ENCODE measurements around the gene PCSK4.
"Not testable (repeated sequence)": the region's sequence is repeated elsewhere in the genome, so short reads cannot be mapped to it uniquely, and the experiment has no call there.

The PCSK4 gene

DNA sequence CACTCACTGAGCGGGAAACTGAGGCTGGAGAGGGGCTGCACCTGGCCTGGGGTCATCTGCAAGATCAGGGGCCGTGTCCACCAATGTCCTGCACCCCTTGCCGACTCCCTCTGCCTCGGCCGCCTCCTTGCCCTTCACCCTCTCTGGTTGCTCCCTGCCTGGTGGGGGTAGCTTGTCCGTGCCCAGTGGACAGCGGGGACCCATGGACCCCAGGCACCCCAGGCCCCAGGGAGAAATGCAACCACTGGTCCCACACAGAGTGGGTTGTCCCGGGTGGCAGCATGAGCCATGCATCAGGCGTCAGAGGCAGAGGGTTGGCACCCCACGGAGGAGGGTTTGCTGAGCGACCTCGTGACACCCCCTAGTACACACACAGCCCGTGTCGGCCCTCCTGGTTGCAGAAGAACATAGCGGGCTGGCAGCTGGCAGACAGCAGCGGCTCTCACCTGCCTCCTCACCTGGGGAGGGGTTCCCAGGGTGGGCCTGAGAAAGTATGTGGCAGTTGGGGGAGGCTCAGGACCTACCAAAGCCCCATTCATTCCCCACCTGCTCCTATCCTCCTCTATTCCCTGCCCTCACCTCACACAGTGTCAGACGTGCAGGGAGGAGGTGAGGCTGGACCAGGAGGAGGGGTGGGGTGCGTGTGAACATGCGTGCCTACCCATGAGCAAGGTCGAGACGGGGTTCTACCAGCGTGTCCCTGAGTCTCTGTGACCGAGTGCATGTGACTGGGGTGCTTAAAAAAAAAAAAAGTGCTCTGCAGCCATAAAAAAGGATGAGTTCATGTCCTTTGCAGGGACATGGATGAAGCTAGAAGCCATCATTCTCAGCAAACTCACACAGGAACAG lies 14.0 kb upstream of the PCSK4 start:
- DNase-seq = no peak

DNA sequence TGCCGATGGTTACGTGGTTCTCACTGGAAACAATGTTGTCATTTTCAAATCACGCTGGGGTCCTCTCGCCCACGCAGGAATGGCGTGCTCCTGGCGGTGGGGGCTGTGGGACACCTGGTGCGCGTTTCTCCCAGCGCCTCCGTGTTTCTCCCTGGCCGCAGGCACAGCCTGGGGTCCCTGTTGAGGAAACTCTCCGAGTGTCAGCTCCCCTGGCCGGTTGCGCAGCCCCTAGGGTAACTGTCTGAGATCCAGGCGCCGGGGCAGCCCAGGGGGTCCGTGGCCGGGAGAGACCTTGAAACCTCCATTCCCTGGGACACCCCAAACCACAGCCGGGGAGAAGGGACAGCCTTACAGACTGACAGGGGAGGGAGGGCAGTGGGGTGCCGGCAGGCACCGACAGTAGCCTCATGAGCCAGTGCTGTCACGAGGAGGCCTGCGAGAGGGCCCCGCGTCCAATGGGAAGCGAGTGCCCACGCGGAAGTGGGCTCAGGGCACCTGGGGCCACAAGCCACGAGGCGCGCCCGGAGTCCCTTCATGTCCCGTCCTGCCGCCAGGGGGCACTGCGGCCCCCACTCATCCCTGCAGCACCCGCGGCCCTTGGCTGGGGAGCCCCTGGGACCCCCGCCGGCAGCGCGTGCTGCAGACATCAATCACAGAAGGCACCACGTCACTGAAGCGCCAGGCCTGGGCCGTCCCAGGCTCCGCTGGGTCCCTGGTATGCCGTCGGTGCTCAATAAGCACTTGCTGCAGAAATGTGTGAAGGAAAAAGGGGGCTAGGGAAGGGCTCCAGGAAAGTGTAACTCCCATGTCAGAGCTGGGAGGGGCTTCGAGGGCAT lies 13.2 kb upstream of the PCSK4 start:
- peak; percentile 78 to 82 for DNase-seq

DNA sequence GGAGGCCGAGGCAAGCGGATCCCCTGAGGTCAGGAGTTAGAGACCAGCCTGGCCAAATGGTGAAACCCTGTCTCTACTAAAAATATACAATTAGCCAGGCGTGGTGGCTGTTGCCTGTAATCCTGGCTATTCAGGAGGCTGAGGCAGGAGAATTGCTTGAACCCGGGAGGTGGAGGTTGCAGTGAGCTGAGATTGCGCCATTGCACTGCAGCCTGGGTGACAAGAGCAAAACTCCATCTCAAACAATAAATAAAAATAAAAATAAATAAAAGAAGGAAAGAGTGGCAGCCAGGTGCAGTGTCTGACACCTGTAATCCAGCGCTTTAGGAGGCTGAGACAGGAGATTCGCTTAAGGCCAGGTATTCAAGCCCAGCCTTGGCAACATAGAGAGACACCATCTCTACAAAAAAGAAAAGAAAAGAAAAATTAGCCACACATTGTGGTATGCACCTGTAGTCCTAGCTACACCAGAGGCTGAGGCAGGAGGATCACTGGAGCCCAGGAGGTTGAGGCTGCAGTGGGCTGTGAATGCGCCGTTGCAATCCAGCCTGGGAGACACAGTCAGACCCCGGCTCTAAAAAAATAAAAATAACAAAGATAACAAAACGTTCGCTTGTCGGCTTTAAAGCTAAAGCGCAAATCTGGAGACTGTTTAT lies 12.4 kb upstream of the PCSK4 start:
- DNase-seq = no peak

DNA sequence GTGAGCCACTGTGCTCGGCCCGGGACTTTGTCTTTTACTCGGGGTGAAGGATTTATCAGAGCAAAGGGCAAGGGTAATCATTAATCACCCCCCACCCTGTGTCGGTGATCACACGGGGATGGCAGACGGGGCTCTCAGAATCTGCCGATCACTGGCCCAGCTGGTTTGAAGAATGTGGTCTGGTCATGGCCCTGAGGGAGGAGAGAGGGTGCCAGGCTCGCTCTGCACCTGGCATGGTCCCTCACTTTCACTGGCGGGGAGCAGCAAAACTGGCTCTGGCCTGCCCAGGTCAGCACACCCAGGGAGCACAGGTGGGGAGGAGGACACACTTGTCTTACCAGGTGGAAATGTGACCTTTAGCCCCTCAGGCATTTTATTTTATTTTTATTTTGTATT lies 11.0 kb upstream of the PCSK4 start:
- no peak for DNase-seq

DNA sequence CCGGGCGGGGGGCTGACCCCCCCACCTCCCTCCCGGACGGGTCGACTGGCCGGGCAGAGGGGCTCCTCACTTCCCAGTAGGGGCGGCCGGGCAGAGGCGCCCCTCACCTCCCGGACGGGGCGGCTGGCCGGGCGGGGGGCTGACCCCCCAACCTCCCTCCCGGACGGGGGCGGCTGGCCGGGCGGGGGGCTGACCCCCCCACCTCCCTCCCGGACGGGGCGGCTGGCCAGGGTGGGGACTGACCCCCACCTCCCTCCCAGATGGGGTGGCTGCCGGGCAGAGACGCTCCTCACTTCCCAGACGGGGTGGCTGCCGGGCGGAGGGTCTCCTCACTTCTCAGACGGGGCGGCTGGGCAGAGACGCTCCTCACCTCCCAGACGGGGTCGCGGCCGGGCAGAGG lies 9.1 kb upstream of the PCSK4 start:
- not testable (repeated sequence) for DNase-seq

DNA sequence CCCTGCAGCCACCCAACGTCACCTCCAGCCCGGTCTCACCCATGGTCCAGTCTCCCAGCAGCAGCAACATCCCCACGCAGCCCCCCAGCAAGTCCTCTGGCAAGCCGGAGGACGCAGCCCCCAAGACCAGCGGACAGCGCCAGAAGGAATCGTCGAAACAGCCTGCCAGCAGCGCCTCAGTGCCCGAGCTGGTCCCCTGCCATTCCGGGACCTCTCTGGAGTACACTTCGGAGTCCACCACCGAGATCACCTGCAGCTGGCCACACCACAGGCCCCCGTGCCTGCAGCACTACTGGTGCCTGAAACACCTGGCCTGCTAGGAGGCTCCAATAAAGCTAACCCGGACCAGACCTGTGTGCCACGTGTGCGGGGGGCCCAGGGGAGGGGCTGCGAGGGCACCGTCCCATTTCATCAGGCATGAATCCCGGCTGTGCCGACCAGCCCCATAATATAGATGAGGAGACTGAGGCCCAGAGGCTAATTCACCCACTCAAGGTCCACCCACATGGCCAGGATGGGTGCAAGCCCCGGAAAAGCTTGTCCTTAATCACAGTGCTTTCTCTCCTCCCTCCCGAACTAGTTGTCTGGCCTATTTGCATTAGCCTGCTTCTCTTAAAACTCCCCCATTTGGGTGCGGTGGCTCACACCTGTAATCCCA lies 7.6 kb upstream of the PCSK4 start:
- no peak for DNase-seq

DNA sequence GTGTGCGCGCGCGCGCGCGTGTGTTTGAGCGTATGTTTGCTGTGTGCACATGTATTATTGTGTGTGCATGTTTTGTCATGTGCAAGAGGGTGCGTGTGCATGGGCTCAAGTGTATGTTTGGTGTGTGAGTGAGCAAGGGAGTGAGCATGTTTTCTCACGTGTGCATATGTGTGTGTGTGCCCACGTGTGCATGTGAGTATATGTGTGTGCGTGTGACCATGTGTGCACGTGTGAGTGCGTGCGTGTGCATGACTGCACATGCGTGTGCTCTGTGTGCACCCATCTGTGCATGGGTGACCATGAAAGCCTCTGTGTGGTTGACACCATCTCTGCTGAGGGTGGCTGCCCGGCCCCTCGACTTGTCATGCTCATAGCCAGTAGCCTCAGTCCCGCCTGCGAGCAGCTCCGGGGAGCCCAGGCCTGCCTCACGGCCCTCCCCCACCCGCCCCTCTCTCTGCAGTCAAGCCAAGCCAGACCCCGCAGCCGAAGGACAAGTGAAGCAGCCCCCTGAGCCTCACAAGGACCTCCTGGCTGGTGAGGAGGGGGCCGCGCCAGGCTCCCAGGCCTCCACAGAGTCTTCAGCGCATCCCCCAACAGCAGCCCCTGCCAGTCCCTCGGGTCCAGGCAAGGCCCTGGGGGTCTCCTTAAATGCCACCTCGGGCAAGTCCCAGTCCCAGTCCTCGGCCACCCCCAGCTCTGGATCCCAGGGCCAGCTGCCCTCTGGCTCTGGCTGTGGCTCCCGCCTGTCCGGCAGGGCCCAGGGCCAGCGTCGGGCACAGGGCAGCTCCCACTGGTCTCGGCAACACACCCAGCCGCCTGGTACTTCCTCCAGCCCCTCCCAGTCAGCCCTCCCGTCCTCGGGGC lies 6.8 kb upstream of the PCSK4 start:
- DNase-seq = no peak

DNA sequence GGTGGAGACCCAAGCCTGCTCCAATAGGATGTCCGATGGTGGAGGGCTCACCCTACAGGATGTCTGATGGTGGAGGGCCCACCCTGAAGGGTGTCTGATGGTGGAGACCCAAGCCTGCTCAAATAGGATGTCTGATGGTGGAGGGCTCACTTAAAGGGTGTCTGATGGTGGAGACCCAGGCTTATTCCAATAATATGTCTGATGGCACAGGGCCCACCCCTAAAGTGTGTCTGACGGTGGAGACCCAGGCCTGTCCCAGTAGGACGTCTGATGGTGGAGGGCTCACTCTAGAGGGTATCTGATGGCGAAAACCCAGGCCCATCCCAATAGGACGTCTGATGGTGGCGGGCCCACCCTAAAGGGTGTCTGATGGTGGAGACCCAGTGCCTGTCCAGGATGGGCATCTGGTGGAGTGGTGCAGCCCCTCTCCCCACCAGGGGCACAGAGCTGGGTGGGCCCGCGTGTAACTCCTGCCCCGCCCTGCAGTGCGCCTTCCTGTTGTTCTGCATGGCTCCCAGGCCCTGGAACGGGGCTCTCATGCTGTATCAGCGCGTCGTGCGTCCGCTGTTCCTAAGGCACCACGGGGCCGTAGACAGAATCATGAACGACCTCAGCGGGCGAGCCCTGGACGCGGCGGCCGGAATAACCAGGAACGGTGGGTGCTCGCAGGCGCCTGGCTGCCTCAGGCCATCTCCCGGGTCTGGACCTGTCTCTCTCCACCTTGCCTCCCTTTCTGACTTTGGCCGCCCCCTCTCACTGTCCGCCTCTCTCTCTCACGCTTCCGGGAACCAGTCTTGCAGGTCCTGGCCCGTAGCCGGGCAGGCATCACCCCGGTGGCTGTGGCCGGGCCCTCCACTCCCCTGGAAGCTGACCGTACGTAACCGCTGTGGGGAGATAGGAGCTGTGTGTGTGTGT lies 5.9 kb upstream of the PCSK4 start:
- DNase-seq = no peak

DNA sequence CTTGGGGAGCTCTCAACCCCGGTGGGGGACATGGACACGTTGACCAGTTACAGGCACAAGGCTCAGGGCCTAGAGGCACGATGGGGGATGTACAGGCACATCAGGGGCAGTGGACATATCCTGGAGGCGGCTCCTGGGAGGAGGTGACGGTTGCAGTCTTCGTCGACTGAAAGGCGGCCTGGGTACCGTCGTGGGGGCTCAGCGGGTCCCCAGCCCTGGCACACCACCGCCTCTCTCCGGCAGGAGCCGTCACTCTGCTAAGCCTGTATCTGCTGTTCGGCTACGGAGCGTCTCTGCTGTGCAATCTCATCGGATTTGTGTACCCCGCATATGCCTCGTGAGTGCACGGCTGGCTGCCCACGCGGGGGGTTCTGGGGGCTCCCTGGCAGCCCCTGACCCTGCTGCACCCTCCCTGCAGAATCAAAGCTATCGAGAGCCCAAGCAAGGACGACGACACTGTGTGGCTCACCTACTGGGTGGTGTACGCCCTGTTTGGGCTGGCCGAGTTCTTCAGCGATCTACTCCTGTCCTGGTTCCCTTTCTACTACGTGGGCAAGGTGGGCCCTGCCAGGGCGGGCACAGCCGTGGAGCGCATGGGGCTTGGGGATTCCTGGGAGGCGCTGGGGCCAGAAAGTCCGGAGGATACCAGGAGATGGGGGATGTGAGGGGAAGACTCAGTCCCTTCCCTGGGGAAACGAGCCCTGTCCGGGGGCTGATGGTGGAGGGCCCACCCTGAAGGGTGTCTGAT lies 5.1 kb upstream of the PCSK4 start:
- DNase-seq = no peak

DNA sequence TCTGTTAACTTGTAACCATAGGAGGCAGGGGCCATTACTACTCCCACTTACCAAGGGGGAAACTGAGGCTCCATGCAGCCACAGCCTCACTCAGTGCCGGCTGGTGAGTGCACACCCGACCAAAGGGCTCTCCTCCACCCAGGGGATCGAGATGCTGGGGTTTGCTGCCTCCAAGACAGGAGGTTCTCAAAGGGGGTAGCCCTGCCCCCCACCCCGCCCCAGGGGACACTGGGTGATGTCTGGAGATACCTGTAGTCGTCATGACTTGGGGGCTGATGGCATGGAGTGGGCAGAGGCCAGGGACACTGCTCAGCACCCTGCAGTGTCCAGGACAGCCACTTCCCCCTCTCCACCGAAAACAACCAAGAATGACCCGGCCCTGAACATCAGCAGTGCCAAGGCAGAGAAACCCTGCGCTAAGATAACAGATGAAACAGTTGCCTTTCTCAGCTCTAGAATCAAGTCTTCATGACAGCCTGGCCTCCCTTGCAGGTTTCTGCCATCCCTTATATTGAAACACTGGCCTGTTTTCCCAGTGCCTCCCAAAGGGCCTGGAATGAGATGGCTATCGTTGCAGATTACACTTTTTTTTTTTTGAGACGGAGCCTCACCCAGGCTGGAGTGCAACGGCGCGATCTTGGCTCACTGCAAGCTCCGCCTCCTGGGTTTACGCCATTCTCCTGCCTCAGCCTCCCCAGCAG lies 4.1 kb upstream of the PCSK4 start:
- DNase-seq = no peak

DNA sequence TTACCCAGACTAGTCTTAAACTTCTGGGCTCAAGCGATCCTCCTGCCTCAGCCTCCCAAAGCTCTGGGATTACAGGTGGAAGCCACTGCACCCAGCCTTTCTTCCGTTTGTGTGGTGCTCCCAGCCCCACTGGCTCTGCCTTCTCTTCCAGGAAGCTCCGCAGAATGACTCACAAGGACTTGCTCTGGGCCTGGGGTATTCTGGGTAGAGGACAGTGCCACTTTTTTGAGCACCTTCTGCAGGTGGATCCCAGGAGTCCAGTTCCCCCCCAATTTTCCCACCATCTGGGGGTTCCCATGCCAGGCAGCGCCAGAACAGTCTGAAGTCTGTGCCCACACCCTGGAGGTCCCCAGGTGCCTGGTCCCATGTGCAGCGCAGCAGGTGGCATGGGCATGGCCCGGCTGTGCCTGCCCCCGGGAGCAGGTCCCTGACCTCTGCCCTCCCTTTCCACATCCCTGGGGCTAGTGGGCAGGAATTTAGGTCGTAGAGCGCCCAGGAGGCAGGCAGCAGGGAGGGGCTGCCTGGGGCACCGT lies 2.4 kb upstream of the PCSK4 start:
- no peak for DNase-seq

DNA sequence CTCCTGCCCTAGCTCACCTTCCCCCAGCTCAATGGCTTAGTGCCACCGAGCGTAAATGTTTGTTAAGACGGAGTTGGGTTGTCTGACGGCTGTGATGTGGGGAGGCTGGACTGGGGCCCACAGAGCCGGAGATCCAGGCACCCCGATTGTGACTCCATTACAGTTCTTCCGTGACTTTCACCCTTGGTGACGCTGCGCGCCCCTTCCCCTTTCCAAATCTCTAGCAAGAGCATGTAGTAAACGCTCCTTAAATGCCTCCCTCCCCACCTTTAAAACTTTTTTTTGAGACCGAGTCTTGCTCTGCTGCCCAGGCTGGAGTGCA lies 1.7 kb upstream of the PCSK4 start:
- no peak for DNase-seq

DNA sequence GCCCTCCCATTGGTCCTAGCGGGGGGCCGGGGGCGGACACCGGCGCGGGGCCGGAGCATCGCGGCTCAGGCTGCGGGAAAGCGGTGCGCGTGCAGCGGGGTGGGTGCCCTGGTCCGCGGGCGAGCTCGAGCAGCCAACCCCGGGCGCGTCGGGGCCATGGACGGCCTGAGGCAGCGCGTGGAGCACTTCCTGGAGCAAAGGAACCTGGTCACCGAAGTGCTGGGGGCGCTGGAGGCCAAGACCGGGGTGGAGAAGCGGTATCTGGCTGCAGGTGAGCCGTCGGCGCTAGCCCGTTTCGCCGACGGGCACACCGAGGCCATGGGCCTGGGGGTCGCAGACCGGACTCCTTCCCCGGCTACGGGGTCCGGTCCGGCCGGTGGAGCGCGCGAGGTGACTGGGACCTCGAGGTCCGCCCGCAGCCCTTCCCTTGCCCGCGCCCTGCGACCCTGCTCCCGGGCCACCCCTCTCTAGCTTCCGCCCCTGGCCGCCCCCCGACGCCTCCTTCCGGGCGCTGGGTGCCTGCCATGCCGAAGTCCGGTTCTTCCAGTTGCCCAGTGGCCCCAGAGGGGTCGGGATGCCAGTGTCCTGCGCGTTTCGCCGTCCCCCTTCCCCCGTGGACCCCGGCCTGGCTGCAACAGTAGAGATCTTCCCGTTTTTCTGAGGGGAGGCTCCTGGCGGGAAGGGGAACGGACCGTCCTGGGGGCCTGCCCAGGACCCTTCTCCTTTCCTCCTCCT lies 1.1 kb upstream of the PCSK4 start, which contains the start of gene REEP6:
Gene REEP6, plus strand, starts transcription at position 68 of the 735 bp plus-strand sequence. Its CDS starts 89 bp downstream, at position 157.
- DNase-seq = no peak

DNA sequence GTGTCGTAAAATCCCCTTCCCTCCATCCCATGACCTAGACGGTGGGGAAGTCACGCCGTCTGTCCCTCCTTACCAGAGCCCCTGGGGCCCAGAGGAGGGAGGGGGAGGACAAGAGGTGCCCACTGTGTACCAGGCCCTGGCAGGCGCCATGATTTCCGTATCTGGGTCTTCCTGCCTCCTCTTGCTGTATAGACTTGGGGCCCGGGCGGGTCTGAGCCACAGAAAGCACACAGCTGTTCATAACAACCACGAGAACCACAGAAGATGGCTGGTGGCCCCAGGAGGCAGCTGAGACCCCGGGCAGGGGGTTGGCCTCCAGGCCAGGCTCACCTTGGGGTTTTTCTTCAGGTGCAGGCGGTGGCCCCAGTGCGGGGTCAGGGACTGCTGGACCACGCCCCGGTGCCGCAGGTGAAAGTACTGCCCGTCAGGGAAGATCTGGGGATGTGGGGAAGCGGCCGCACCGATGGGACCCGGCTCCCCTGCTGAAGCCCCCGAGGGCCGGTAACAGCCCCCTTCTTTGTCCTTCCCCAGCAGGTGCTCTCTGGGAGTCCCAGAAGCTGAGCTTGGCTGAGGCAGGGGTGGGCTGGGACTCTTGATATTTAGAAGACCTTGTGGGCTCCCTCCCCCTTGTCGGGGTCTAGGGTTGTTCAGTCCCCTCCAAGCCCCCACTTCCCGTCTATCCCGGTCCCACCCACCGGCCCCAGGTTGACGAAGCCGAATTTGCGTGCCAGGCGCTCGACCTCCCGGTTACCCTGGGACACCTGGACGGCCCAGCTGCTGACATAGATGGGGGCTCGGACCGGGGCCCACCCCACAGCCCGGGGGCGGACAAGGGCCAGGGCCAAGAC lies 463 bp downstream of the PCSK4 start:
- DNase-seq = no peak

DNA sequence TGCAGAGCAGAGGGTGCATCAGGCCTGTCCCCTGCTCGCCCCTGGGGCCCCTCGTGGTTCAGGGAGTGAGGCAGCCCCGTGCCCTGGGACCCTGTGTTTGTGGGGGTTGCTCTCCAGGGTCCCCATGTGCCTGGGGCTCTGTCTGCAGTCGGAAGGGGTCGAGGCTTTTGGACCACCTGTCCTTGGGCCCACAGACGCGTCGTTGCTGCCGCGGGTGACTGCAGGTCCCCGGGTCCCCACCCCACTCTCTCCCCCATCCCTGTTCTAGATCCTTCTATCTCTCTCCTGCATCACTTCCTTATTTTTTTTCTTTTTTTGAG lies 1.9 kb downstream of the PCSK4 start:
- DNase-seq = no peak

DNA sequence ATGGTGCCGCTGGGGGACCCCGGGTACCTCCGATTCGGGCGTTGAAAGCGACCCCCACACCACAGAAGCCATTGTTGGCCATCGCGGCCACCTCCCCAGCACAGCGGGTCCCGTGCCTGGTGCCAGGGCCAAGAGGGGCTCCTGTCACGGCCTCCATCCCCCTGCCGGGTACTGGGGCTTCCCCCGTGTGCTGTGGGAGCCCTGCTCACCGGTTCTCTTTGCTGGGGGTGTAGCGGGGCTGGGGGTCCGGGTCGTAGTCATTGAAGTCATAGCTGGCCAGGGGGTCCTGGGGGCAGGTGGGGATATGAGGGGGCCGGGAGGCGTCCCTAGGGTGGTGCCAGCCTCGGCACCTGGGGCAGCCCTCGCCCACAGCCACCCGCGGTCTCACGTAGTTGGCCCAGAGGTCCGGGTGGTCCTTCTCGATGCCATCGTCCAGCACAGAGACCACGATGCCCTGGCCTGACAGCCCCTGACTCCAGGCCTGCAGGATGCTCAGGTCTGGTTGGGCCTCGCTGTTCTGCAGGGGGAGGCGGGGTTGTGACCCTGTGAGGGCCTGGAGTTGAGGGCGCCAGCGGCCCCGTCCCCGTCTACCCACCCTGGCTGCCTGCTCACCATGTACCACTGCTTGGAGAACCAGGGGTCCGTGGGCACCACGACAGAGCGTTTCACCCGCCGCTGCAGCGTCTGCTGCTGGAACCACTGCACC lies 2.4 kb downstream of the PCSK4 start:
- DNase-seq = no peak
